HEK293 (cell line): Measurements from ENCODE around the gene MITF.

Experiments
- CTCF ChIA-PET: fragments of 350-600 bp; formaldehyde crosslinking; extraction: SDS; loops from one replicate; lab custom pipeline; 2021; ENCODE audit warnings: antibody characterized with exemption; lab: Yijun Ruan, JAX
- POLR2A ChIA-PET: fragments of 300-600 bp; formaldehyde crosslinking; extraction: SDS; loops from one replicate; lab custom pipeline; 2020; ENCODE audit warnings: antibody characterized with exemption, inconsistent platforms; lab: Yijun Ruan, JAX
- H3K27ac ChIP-seq: fragments of 200-500 bp; sonication (Bioruptor generic); 2 replicates; pipeline ENCODE4 v1.5.1; 2014; ENCODE audit warnings: low read depth, low read length, control low read depth, inconsistent platforms; ENCODE audit errors: extremely low read depth
- H3K36me3 ChIP-seq, 2 experiments: fragments of 200-500 bp in 1 of 2; sonication (Bioruptor generic) in 1 of 2; 1 replicate in 1 of 2; 2 replicates in 1 of 2; pipeline ENCODE4 v1.5.1; 2014 to 2017; ENCODE audit warnings: inconsistent platforms in 2 of 2, low read length in 2 of 2; ENCODE audit not compliant: control insufficient read depth in 2 of 2, insufficient read depth in 1 of 2
- H3K4me1 ChIP-seq: fragments of 200-500 bp; sonication (Bioruptor generic); 2 replicates; pipeline ENCODE4 v1.5.1; 2014; ENCODE audit warnings: mild to moderate bottlenecking, low read length, inconsistent platforms; ENCODE audit not compliant: control insufficient read depth, insufficient read depth
- H3K4me3 ChIP-seq: 2 replicates; pipeline ENCODE4 v1.5.1; 2011; ENCODE audit warnings: low read depth, mild to moderate bottlenecking, control low read depth, low read length, moderate library complexity
- H3K9me3 ChIP-seq: fragments of 200-500 bp; sonication (Bioruptor generic); 2 replicates; pipeline ENCODE4 v1.5.1; 2014; ENCODE audit warnings: low read depth, low read length, inconsistent platforms; ENCODE audit not compliant: control insufficient read depth, insufficient read depth
- BCL11A ChIP-seq: fragments of 450-650 bp; formaldehyde crosslinking; IDR thresholded peaks from 2 replicates; pipeline ENCODE4 v1.5.1; 2016; ENCODE audit warnings: low read depth, missing biosample characterization, missing genetic modification characterization
- EGR2 ChIP-seq: fragments of 450-650 bp; formaldehyde crosslinking; IDR thresholded peaks from 2 replicates; pipeline ENCODE4 v1.5.1; 2016; ENCODE audit warnings: low read depth, missing biosample characterization, missing genetic modification characterization
- PRDM1 ChIP-seq: fragments of 450-650 bp; formaldehyde crosslinking; IDR thresholded peaks from 2 replicates; pipeline ENCODE4; 2016; ENCODE audit warnings: missing biosample characterization, missing genetic modification characterization
- TCF7L2 ChIP-seq: IDR thresholded peaks from 2 replicates; pipeline ENCODE4 v1.6.1; 2011; ENCODE audit warnings: low read depth, mild to moderate bottlenecking, inconsistent platforms, low read length, moderate library complexity, borderline replicate concordance
- ZBTB7A ChIP-seq: fragments of 450-650 bp; formaldehyde crosslinking; IDR thresholded peaks from 2 replicates; pipeline ENCODE4 v1.5.1; 2016; ENCODE audit warnings: low read depth, missing biosample characterization, missing genetic modification characterization
- ZFP41 ChIP-seq: fragments of 450-650 bp; formaldehyde crosslinking; IDR thresholded peaks from 2 replicates; pipeline ENCODE4 v1.5.1; 2016; ENCODE audit warnings: missing biosample characterization, missing genetic modification characterization, borderline replicate concordance
- ZNF121 ChIP-seq: fragments of 450-650 bp; formaldehyde crosslinking; IDR thresholded peaks from 2 replicates; pipeline ENCODE4 v1.5.1; 2016; ENCODE audit warnings: missing biosample characterization, missing genetic modification characterization
- ZNF132 ChIP-seq: fragments of 450-650 bp; formaldehyde crosslinking; IDR thresholded peaks from 2 replicates; pipeline ENCODE4 v1.5.1; 2017; ENCODE audit warnings: missing biosample characterization, missing genetic modification characterization, borderline replicate concordance
- ZNF26 ChIP-seq: fragments of 450-650 bp; formaldehyde crosslinking; IDR thresholded peaks from 2 replicates; pipeline ENCODE4 v1.5.1; 2016; ENCODE audit warnings: missing biosample characterization, missing genetic modification characterization
- ZNF549 ChIP-seq: fragments of 450-650 bp; IDR thresholded peaks from 2 replicates; pipeline ENCODE4 v1.5.1; 2018; ENCODE audit warnings: missing biosample characterization, missing genetic modification characterization, mild to moderate bottlenecking, inconsistent platforms, moderate library complexity
- ZNF555 ChIP-seq: fragments of 450-650 bp; formaldehyde crosslinking; conservative IDR thresholded peaks from 2 replicates; pipeline ENCODE4 v1.5.1; 2017; ENCODE audit warnings: missing biosample characterization, mild to moderate bottlenecking, missing genetic modification characterization, inconsistent platforms
- ZNF610 ChIP-seq: fragments of 450-650 bp; formaldehyde crosslinking; IDR thresholded peaks from 2 replicates; pipeline ENCODE4 v1.5.1; 2016; ENCODE audit warnings: missing biosample characterization, missing genetic modification characterization, borderline replicate concordance
- ZNF776 ChIP-seq: fragments of 450-650 bp; formaldehyde crosslinking; IDR thresholded peaks from 2 replicates; pipeline ENCODE4 v1.5.0; 2017; ENCODE audit warnings: missing biosample characterization, missing genetic modification characterization, borderline replicate concordance
- ZNF830 ChIP-seq: fragments of 450-650 bp; IDR thresholded peaks from 2 replicates; pipeline ENCODE4 v1.5.0; 2018; ENCODE audit warnings: missing biosample characterization, missing genetic modification characterization, low read depth, mild to moderate bottlenecking, moderate library complexity
- ZSCAN16 ChIP-seq: fragments of 450-650 bp; formaldehyde crosslinking; IDR thresholded peaks from 2 replicates; pipeline ENCODE4 v1.5.1; 2016; ENCODE audit warnings: missing biosample characterization, missing genetic modification characterization
- ZSCAN4 ChIP-seq: fragments of 450-650 bp; formaldehyde crosslinking; IDR thresholded peaks from 2 replicates; pipeline ENCODE4 v1.5.1; 2017; ENCODE audit warnings: missing biosample characterization, missing genetic modification characterization
- ZSCAN5A ChIP-seq: fragments of 450-650 bp; formaldehyde crosslinking; IDR thresholded peaks from 2 replicates; pipeline ENCODE4 v1.5.1; 2016; ENCODE audit warnings: missing biosample characterization, missing genetic modification characterization
- TF ChIP-seq, protein P1 (sequence below): sonication (generic); formaldehyde crosslinking; IDR thresholded peaks from 2 replicates; pipeline ENCODE4 v1.8.1; 2022; ENCODE audit warnings: mild to moderate bottlenecking, moderate library complexity, missing genetic modification reagents
- TF ChIP-seq, protein P2 (sequence below): fragments of 450-650 bp; formaldehyde crosslinking; optimal IDR thresholded peaks from 2 replicates; pipeline ENCODE3; 2016; ENCODE audit warnings: missing biosample characterization, mild to moderate bottlenecking, missing genetic modification characterization
- TF ChIP-seq, protein P3 (sequence below): fragments of 450-650 bp; formaldehyde crosslinking; IDR thresholded peaks from 2 replicates; pipeline ENCODE4 v1.5.1; 2016; ENCODE audit warnings: missing biosample characterization, missing genetic modification characterization
- TF ChIP-seq, protein P4 (sequence below): fragments of 450-650 bp; formaldehyde crosslinking; IDR thresholded peaks from 2 replicates; pipeline ENCODE4 v1.5.1; 2017; ENCODE audit warnings: missing biosample characterization, missing genetic modification characterization

MITF gene

DNA sequence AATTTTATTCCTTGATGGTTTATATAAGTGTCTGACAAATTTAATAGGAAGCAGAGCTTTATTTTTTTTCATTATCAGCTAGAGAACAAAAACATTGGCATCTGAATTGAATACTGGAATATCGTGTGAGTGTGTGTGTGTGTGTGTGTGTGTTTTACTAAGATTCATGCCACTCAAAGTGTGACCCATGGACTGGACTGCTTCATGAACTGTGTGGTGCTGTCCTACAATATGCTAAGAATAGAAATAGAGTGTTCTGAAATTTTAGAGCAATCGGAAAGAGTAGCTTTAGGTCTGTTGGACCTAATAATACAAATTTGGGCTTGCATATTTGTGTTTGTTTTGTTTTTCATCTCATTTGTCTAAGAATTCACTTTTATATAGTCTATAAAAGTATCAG is 89.6 kb downstream of the MITF start:
- H3K4me3 ChIP-seq, result no peak overlapping the region
- ChIA-PET POLR2A (no interaction called here), CTCF (no interaction called here)
- no peaks in the 10 kb centered on the region for H3K36me3 ChIP-seq
- TF ChIP-seq ZNF26 (tag by site-specific recombination), result no peak
- TF ChIP-seq ZNF776 (tag by site-specific recombination), result no peak
- no peak for TF ChIP-seq ZNF549
- TF ChIP-seq ZBTB7A (tag by site-specific recombination), result no peak
- no peak for TF ChIP-seq ZNF555 (tag by site-specific recombination)
- no peak for TF ChIP-seq ZSCAN4 (tag by site-specific recombination)
- no peak for TF ChIP-seq ZSCAN16 (tag by site-specific recombination)
- TF ChIP-seq ZNF610 (tag by site-specific recombination), result no peak
- no peak for TF ChIP-seq TCF7L2
- no peak for TF ChIP-seq BCL11A
- TF ChIP-seq, protein P1, sequence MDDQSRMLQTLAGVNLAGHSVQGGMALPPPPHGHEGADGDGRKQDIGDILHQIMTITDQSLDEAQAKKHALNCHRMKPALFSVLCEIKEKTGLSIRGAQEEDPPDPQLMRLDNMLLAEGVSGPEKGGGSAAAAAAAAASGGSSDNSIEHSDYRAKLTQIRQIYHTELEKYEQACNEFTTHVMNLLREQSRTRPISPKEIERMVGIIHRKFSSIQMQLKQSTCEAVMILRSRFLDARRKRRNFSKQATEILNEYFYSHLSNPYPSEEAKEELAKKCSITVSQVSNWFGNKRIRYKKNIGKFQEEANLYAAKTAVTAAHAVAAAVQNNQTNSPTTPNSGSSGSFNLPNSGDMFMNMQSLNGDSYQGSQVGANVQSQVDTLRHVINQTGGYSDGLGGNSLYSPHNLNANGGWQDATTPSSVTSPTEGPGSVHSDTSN, result no peak
- TF ChIP-seq, protein P2, sequence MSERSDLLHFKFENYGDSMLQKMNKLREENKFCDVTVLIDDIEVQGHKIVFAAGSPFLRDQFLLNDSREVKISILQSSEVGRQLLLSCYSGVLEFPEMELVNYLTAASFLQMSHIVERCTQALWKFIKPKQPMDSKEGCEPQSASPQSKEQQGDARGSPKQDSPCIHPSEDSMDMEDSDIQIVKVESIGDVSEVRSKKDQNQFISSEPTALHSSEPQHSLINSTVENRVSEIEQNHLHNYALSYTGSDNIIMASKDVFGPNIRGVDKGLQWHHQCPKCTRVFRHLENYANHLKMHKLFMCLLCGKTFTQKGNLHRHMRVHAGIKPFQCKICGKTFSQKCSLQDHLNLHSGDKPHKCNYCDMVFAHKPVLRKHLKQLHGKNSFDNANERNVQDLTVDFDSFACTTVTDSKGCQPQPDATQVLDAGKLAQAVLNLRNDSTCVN (tag by site-specific recombination), result no peak
- no peak for TF ChIP-seq PRDM1 (tag by site-specific recombination)
- TF ChIP-seq ZSCAN5A (tag by site-specific recombination), result no peak
- TF ChIP-seq EGR2 (tag by site-specific recombination), result no peak
- TF ChIP-seq, protein P3, sequence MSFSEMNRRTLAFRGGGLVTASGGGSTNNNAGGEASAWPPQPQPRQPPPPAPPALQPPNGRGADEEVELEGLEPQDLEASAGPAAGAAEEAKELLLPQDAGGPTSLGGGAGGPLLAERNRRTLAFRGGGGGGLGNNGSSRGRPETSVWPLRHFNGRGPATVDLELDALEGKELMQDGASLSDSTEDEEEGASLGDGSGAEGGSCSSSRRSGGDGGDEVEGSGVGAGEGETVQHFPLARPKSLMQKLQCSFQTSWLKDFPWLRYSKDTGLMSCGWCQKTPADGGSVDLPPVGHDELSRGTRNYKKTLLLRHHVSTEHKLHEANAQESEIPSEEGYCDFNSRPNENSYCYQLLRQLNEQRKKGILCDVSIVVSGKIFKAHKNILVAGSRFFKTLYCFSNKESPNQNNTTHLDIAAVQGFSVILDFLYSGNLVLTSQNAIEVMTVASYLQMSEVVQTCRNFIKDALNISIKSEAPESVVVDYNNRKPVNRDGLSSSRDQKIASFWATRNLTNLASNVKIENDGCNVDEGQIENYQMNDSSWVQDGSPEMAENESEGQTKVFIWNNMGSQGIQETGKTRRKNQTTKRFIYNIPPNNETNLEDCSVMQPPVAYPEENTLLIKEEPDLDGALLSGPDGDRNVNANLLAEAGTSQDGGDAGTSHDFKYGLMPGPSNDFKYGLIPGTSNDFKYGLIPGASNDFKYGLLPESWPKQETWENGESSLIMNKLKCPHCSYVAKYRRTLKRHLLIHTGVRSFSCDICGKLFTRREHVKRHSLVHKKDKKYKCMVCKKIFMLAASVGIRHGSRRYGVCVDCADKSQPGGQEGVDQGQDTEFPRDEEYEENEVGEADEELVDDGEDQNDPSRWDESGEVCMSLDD (tag by site-specific recombination), result no peak
- no peaks in the 10 kb centered on the region for H3K9me3 ChIP-seq
- no peak overlapping the region for H3K27ac ChIP-seq
- no peaks in the 10 kb centered on the region for H3K4me1 ChIP-seq

DNA sequence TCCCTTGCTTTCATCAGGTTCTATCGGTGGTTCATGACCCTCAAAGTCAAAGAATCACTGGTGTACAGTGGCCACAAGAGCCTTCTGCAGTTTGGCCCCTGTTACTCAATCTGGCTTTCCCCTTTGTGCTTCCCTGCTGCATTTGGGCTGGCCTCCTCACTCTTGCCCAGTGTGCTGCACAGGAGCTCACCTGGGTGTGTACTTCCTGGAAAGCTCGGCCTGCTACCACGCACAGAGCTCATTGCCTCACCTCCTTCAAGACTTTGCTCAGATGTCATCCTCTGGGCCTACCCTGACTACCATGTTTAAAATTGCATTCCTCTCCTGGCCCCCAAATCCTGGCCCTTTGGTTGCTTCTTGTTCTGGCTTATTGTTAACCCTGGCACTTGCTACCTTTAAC is 90.9 kb downstream of the MITF start:
- H3K4me3 ChIP-seq, result no peak overlapping the region
- H3K36me3 ChIP-seq, result no peaks in the 10 kb centered on the region
- no peaks in the 10 kb centered on the region for H3K4me1 ChIP-seq
- H3K9me3 ChIP-seq, result no peaks in the 10 kb centered on the region
- POLR2A ChIA-PET, result no interaction called here
- CTCF ChIA-PET, result interaction anchor here (0.8 kb wide), 1 partner anchor 39 kb away, joined by 3 read pairs; no protein-coding TSS in a partner anchor
- H3K27ac ChIP-seq, result no peak overlapping the region
- TF ChIP-seq ZNF132 (tag by site-specific recombination) (no peak), ZNF830 (tag by site-specific recombination) (no peak), ZNF121 (no peak), ZFP41 (tag by site-specific recombination) (no peak)
- TF ChIP-seq, protein P4, sequence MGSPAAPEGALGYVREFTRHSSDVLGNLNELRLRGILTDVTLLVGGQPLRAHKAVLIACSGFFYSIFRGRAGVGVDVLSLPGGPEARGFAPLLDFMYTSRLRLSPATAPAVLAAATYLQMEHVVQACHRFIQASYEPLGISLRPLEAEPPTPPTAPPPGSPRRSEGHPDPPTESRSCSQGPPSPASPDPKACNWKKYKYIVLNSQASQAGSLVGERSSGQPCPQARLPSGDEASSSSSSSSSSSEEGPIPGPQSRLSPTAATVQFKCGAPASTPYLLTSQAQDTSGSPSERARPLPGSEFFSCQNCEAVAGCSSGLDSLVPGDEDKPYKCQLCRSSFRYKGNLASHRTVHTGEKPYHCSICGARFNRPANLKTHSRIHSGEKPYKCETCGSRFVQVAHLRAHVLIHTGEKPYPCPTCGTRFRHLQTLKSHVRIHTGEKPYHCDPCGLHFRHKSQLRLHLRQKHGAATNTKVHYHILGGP (tag by site-specific recombination), result no peak
